ENCODE measurements around the gene ELN. TPM values are rescaled to one million over a fixed set of nuclear protein-coding genes. Genes with fewer than 3 reads are reported as not detected.
A peak's percentile ranks its signal among the peaks of the same experiment; 100 is the strongest.

ELN gene
- polyA plus RNA-seq, 1 donor from 2014 or later = not detected

DNA sequence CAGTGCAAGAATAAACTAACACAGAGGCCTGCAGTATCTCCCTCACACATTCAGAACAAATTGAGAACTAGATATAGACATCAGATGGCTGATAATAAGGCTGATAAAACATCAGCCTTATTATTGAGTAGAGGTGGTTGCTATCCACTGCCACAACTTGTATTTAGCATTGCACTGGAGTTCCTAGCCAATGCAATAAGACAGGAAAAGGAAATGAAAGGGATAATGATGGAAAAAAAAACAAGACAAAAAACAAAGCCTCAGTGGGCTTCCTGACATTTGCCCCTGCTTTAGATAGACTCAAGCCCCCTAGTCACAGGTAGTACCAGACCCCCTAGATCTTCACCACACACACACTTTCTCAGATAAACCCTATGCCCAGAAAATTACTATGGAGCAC lies 33.2 kb upstream of the ELN start:
- H3K27me3 Mint-ChIP-seq = peaks cover 5% of the 10 kb centered on the region
- no peaks in the 10 kb centered on the region for H3K4me1 Mint-ChIP-seq
- peaks cover 3% of the 10 kb centered on the region for H3K36me3 Mint-ChIP-seq
- no peak overlapping the region for H3K4me3 Mint-ChIP-seq
- no peak overlapping the region for H3K27ac Mint-ChIP-seq
- peaks cover 6 to 13% (median 7%) of the 10 kb centered on the region in 3 donors for H3K9me3 Mint-ChIP-seq

DNA sequence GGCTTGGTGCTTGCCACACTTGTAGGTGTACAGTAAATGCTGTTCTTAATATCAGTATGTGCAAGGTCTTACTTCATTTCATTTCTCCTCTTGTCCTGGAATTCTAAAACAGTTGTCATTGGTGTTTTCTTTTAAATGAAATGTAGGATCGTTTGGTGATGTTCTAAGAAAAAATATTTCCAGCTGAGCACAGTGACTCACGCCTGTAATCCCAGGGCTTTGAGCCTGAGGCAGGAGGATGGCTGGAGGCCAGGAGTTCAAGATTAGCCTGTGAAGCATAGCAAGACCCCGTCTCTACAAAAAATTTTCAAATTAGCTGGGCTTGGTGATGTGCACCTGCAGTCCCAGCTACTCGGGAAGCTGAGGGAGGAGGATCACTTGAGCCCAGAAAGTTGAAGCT lies 32.6 kb upstream of the ELN start:
- peaks cover 3% of the 10 kb centered on the region for H3K36me3 Mint-ChIP-seq
- peaks cover 6 to 13% (median 7%) of the 10 kb centered on the region in 3 donors for H3K9me3 Mint-ChIP-seq
- no peaks in the 10 kb centered on the region for H3K4me1 Mint-ChIP-seq
- peaks cover 5% of the 10 kb centered on the region for H3K27me3 Mint-ChIP-seq
- H3K4me3 Mint-ChIP-seq = no peak overlapping the region
- no peak overlapping the region for H3K27ac Mint-ChIP-seq

DNA sequence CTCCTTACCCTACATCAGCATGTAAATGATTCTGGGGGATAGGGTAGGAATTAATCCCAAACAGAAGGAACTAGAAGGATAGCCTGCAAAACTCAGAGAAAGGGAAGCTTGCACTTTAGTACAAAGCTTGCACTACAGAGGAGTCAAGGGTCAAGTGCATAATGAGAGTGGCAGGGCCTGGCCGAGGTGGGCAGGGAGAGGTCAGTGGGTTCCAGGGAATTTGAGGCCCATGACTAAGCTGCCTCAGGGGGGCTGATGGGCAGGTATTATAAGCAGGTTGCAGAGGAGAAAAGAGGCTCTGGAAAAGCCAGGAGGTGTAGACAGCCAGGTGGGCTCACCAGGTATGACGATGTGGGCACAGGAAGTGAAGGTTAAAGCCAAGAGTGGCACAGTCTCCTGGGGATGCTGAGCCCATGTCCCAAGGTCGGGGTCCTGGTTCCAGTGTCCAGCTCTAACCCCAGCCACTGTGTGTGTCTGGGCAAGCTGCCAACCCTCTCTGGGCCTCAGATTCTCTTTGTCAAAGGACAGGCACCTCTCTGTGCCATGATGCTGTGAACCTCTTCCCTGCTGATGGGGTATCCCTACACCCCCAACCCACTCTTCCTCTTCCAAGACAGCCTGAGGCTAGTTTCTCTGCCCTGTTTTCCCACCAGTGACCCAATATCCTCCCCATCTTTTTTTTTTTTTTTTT lies 32.0 kb upstream of the ELN start:
- peaks cover 5% of the 10 kb centered on the region for H3K27me3 Mint-ChIP-seq
- peaks cover 3% of the 10 kb centered on the region for H3K36me3 Mint-ChIP-seq
- H3K9me3 Mint-ChIP-seq = peaks cover 6 to 13% (median 7%) of the 10 kb centered on the region in 3 donors
- H3K27ac Mint-ChIP-seq = no peak overlapping the region
- H3K4me1 Mint-ChIP-seq = no peaks in the 10 kb centered on the region
- H3K4me3 Mint-ChIP-seq = no peak overlapping the region

- Mint-ChIP-seq H3K4me3 (peak overlapping the region in 1 of 4 donors; percentile 30), H3K27me3 (peaks cover 5% of the 10 kb centered on the region), H3K27ac (no peak overlapping the region), H3K36me3 (peaks cover 3% of the 10 kb centered on the region), H3K4me1 (no peaks in the 10 kb centered on the region), H3K9me3 (peaks cover 6 to 13% (median 7%) of the 10 kb centered on the region in 3 donors)
Observed at GRCh38 chr7:73997056-73997455, 30.9 kb upstream of the ELN start.

DNA sequence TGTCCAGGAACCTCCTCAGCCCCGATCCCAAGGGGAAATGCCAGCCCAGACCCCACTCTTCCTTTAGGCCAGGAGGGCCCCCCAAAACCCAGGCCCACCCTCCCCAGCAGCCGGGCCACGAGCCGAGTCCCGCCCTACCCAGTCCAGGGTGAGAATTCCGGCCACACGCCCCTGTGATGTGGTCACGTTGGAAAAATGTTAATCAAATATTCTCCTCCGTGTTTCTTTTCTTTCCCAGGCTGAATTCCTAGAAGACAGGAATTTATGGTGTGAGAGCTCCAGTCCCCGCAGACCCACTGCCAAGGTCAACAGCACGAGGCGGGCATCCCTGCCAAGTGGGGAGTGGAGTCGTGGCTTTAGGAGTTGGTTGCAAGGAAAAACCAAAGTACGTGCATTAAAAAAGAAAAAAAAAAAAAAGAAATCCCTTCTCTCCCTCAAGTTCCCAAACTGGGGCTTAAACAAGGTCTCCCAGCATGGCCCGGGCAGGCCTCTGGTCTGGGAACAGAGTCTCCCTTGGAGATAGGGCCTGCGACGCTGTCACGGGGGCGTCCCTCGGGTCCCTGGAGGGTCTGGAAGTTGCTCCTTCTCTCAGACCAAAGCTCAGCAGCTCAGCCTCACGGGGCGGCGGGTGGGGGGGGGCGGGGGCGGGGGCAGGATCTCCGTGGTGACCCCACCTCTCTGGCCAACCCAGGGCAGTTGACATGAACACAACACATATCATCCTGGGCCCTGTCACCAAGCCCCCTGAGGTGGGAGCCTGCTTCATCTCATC lies 28.1 kb upstream of the ELN start:
- peaks cover 0 to 6% (median 2%) of the 10 kb centered on the region in 3 donors for H3K9me3 Mint-ChIP-seq
- H3K36me3 Mint-ChIP-seq = peaks cover 2% of the 10 kb centered on the region
- H3K27ac Mint-ChIP-seq = no peak overlapping the region
- H3K4me1 Mint-ChIP-seq = peaks cover 0 to 4% (median 4%) of the 10 kb centered on the region in 3 donors
- peaks cover 9% of the 10 kb centered on the region for H3K27me3 Mint-ChIP-seq
- H3K4me3 Mint-ChIP-seq = no peak overlapping the region

DNA sequence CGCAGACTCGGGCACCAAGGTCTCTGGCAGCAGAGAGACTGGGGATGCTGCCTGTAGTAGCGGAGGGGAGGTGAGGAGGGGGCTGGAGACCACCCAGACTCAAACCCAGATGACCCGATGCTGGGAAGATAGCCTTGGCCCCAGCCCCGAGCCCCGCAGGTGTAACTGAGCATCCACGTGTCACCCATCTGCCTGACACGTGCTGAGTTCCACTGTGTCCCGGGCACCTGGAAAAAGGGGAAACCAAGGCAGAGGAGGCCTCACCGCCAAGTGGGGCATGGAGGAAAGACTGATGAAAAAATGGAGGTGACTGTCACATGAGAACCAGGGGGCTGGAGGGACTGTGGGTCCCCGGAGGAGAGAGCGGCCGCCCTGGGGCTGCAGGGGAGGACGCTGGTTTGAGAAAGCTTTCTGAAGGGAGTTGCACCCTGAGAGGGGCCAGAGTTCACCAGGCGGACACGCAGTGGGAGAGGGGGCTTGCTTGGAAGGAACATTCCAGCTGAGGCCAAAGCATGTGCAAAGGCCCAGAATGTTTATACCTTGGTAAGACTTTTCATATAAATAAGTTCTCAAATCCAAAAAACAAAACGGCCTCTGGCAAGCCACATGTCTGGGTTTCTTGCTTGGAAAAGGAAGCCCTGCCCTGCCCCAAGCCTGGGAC lies 27.4 kb upstream of the ELN start:
- H3K9me3 Mint-ChIP-seq = no peaks in the 10 kb centered on the region
- peaks cover 0 to 4% (median 4%) of the 10 kb centered on the region in 3 donors for H3K4me1 Mint-ChIP-seq
- peaks cover 9% of the 10 kb centered on the region for H3K27me3 Mint-ChIP-seq
- H3K27ac Mint-ChIP-seq = no peak overlapping the region
- H3K4me3 Mint-ChIP-seq = no peak overlapping the region
- H3K36me3 Mint-ChIP-seq = peaks cover 2% of the 10 kb centered on the region

DNA sequence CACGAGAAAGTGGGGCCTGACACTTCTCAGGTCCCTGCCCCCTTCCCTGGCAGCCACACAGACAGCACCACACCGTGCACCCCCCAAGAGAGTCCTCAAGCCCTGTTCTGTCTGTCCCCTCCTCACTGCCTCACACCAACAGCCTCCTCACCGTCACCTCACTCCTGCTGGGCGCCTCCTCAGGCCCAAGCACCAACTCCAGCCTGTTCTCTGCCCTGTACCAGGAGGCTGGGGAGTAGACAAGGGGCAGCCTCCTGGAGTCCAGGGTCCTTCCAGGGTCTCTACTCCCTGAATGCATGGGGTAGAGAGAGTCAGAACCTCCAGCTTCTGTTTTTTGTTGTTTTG lies 26.9 kb upstream of the ELN start:
- peaks cover 9% of the 10 kb centered on the region for H3K27me3 Mint-ChIP-seq
- H3K4me1 Mint-ChIP-seq = peaks cover 0 to 4% (median 4%) of the 10 kb centered on the region in 3 donors
- H3K27ac Mint-ChIP-seq = no peak overlapping the region
- no peak overlapping the region for H3K4me3 Mint-ChIP-seq
- H3K36me3 Mint-ChIP-seq = peaks cover 2% of the 10 kb centered on the region
- no peaks in the 10 kb centered on the region for H3K9me3 Mint-ChIP-seq

GRCh38 chr7:74002474-74003017 lies 25.4 kb upstream of the ELN start:
- no peaks in the 10 kb centered on the region for H3K36me3 Mint-ChIP-seq
- peaks cover 7% of the 10 kb centered on the region for H3K27me3 Mint-ChIP-seq
- peaks cover 0 to 4% (median 4%) of the 10 kb centered on the region in 3 donors for H3K4me1 Mint-ChIP-seq
- H3K27ac Mint-ChIP-seq = peak overlapping the region in 1 of 3 donors; percentile 31
- H3K4me3 Mint-ChIP-seq = peak overlapping the region in 1 of 4 donors; percentile 51
- no peaks in the 10 kb centered on the region for H3K9me3 Mint-ChIP-seq

- Mint-ChIP-seq H3K9me3 (no peaks in the 10 kb centered on the region), H3K36me3 (no peaks in the 10 kb centered on the region), H3K27me3 (peaks cover 4% of the 10 kb centered on the region), H3K4me1 (peaks cover 0 to 4% (median 4%) of the 10 kb centered on the region in 3 donors), H3K4me3 (no peak overlapping the region), H3K27ac (no peak overlapping the region)
Observed at GRCh38 chr7:74003621-74004020, 24.4 kb upstream of the ELN start.

DNA sequence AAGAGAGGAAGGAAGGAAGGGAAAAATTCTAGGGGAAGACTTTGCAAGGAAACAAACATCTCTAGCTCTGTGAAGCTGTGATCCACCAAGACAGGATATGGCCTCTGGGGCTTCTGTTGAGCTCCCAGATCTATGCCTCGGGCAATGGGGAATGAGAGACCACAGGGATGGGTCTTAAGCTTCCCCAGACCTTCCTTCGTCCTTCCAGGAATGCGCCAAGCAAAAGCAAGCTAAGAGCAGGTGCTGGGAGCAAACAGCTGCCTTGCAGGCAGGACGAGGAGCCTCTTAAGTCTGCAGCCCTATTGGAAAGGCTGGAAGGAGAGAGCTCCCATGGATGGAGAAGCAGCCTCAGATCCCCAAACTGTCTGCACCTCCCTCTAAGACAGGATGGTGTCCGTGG lies 21.9 kb upstream of the ELN start:
- no peak overlapping the region for H3K4me3 Mint-ChIP-seq
- H3K36me3 Mint-ChIP-seq = no peaks in the 10 kb centered on the region
- peak overlapping the region in 1 of 3 donors; percentile 10 for H3K27ac Mint-ChIP-seq
- peaks cover 4% of the 10 kb centered on the region for H3K27me3 Mint-ChIP-seq
- no peaks in the 10 kb centered on the region for H3K9me3 Mint-ChIP-seq
- peaks cover 0 to 4% (median 4%) of the 10 kb centered on the region in 3 donors for H3K4me1 Mint-ChIP-seq

- Mint-ChIP-seq H3K9me3 (no peaks in the 10 kb centered on the region), H3K36me3 (no peaks in the 10 kb centered on the region), H3K27ac (peak overlapping the region in 1 of 3 donors; percentile 63), H3K4me3 (no peak overlapping the region), H3K4me1 (peaks cover 0 to 4% (median 4%) of the 10 kb centered on the region in 3 donors), H3K27me3 (peaks cover 4% of the 10 kb centered on the region)
Observed at GRCh38 chr7:74006451-74007241, 21.3 kb upstream of the ELN start.

DNA sequence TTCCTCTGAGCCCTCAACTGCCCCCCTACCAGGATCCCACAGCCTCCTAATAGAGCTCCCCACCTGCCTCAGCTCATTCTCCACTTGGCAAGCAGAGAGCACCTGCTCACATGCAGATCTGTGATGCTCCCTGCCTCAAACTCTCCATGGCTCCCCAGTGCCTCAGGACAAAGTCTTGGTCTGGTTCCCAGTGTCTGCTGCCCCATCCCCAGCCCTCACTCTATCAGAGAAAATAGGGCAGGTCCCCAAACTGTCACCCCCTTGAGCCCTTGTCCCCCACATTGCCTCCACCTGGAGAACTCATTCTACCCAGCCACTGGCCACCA lies 20.8 kb upstream of the ELN start:
- no peak overlapping the region for H3K27ac Mint-ChIP-seq

GRCh38 chr7:74008687-74009086 lies 19.3 kb upstream of the ELN start:
- Mint-ChIP-seq H3K36me3 (no peaks in the 10 kb centered on the region), H3K27me3 (peaks cover 3% of the 10 kb centered on the region), H3K27ac (no peak overlapping the region)

More for the DNA sequence above, 20.8 kb upstream of the ELN start:
- Mint-ChIP-seq H3K4me1 (peaks cover 0 to 4% (median 4%) of the 10 kb centered on the region in 3 donors), H3K36me3 (no peaks in the 10 kb centered on the region), H3K9me3 (no peaks in the 10 kb centered on the region), H3K27me3 (peaks cover 4% of the 10 kb centered on the region), H3K4me3 (no peak overlapping the region)

GRCh38 chr7:74009719-74010118 lies 18.3 kb upstream of the ELN start:
- H3K4me3 Mint-ChIP-seq = no peak overlapping the region
- no peak overlapping the region for H3K27ac Mint-ChIP-seq
- no peaks in the 10 kb centered on the region for H3K36me3 Mint-ChIP-seq
- H3K9me3 Mint-ChIP-seq = no peaks in the 10 kb centered on the region
- no peaks in the 10 kb centered on the region for H3K27me3 Mint-ChIP-seq
- H3K4me1 Mint-ChIP-seq = no peaks in the 10 kb centered on the region

More at GRCh38 chr7:74008687-74009086, 19.3 kb upstream of the ELN start:
- no peaks in the 10 kb centered on the region for H3K4me1 Mint-ChIP-seq
- H3K4me3 Mint-ChIP-seq = no peak overlapping the region
- H3K9me3 Mint-ChIP-seq = no peaks in the 10 kb centered on the region

All from IgD-negative memory B cell (primary cell).